CD14-positive monocyte (primary cell): ENCODE results near the gene SLC6A1. TPM values are rescaled to one million over a fixed set of nuclear protein-coding genes. Genes with fewer than 3 reads are reported as not detected.

Experiments
- DNase-seq, 3 donors: peaks; one replicate each; pipeline ENCODE4 v3.0.0-alpha.2; 2011 to 2022
- H2AFZ ChIP-seq: 2 replicates; pipeline ENCODE4 v1.6.0; 2012; ENCODE audit warnings: mild to moderate bottlenecking, low read depth, low read length, inconsistent platforms; ENCODE audit not compliant: insufficient read depth, poor library complexity, severe bottlenecking
- H3K27ac ChIP-seq, 2 donors: 1 replicate in 1 of 2; 2 replicates in 1 of 2; pipeline ENCODE4 v1.5.1; 2012 to 2013; ENCODE audit warnings: low read length in 2 of 2, control low read depth in 1 of 2, inconsistent platforms in 1 of 2, low read depth in 1 of 2, mild to moderate bottlenecking in 1 of 2
- H3K27me3 ChIP-seq, 2 donors: one replicate each; pipeline versions ENCODE4 v1.6.0 to v1.6.1; 2011 to 2013; ENCODE audit warnings: low read length in 2 of 2; ENCODE audit not compliant: control insufficient read depth in 2 of 2, insufficient read depth in 2 of 2
- H3K36me3 ChIP-seq, 2 donors: replicated peaks in 1 of 2; 1 replicate in 1 of 2; 2 replicates in 1 of 2; pipeline versions ENCODE4 v1.5.1 to v1.6.1; 2012 to 2013; ENCODE audit warnings: low read length in 2 of 2, control low read depth in 1 of 2, inconsistent platforms in 1 of 2, mild to moderate bottlenecking in 1 of 2; ENCODE audit not compliant: insufficient read depth in 2 of 2, control insufficient read depth in 1 of 2
- H3K4me1 ChIP-seq, 2 donors: 1 replicate in 1 of 2; 2 replicates in 1 of 2; pipeline versions ENCODE4 v1.5.1 to v1.6.1; 2012 to 2013; ENCODE audit warnings: low read length in 2 of 2, control low read depth in 1 of 2, inconsistent platforms in 1 of 2, mild to moderate bottlenecking in 1 of 2, moderate library complexity in 1 of 2; ENCODE audit not compliant: insufficient read depth in 2 of 2, control insufficient read depth in 1 of 2
- H3K4me2 ChIP-seq: replicated peaks from 2 replicates; pipeline ENCODE3; 2012; ENCODE audit warnings: low read length, moderate library complexity, mild to moderate bottlenecking; ENCODE audit not compliant: poor library complexity, severe bottlenecking; ENCODE audit errors: extremely low read depth
- H3K4me3 ChIP-seq, 3 experiments: fragments of 200-600 bp in 1 of 3; sonication (generic) in 1 of 3; replicated peaks in 1 of 3; 1 replicate in 2 of 3; 2 replicates in 1 of 3; pipeline ENCODE4 v1.5.1; 2011 to 2013; ENCODE audit warnings: low read length in 3 of 3, mild to moderate bottlenecking in 3 of 3, control low read depth in 2 of 3, low read depth in 2 of 3, inconsistent platforms in 1 of 3, moderate library complexity in 1 of 3
- H3K79me2 ChIP-seq: 2 replicates; pipeline ENCODE4 v1.6.0; 2012; ENCODE audit warnings: mild to moderate bottlenecking, control low read depth, inconsistent platforms, low read length, moderate library complexity; ENCODE audit not compliant: insufficient read depth
- H3K9ac ChIP-seq: 2 replicates; pipeline ENCODE4 v1.6.0; 2017; ENCODE audit warnings: low read length, mild to moderate bottlenecking; ENCODE audit not compliant: insufficient read depth, poor library complexity, severe bottlenecking
- H3K9me3 ChIP-seq, 2 donors: replicated peaks in 1 of 2; 1 replicate in 1 of 2; 2 replicates in 1 of 2; pipeline versions ENCODE4 v1.5.1 to v1.6.1; 2012 to 2013; ENCODE audit warnings: low read length in 2 of 2, control low read depth in 1 of 2; ENCODE audit not compliant: control insufficient read depth in 1 of 2, insufficient read depth in 1 of 2
- H4K20me1 ChIP-seq: 2 replicates; pipeline ENCODE4 v1.6.0; 2012; ENCODE audit warnings: mild to moderate bottlenecking, low read length, control low read depth, moderate library complexity; ENCODE audit not compliant: insufficient read depth
- H3K27ac Mint-ChIP-seq, 7 donors: one replicate each; pipeline ENCODE4 v1.8.0; 2020; ENCODE audit warnings: mild to moderate bottlenecking in 7 of 7, mixed read lengths in 7 of 7, moderate library complexity in 6 of 7, inconsistent platforms in 2 of 7
- H3K27me3 Mint-ChIP-seq, 3 donors: one replicate each; pipeline ENCODE4 v1.8.0; 2021 to 2022; ENCODE audit warnings: low read depth in 3 of 3, mild to moderate bottlenecking in 3 of 3, mixed read lengths in 3 of 3, moderate library complexity in 3 of 3, inconsistent platforms in 1 of 3
- H3K36me3 Mint-ChIP-seq, 2 donors: one replicate each; pipeline ENCODE4 v1.8.0; 2020; ENCODE audit warnings: mixed read lengths in 2 of 2, inconsistent platforms in 1 of 2, mild to moderate bottlenecking in 1 of 2
- H3K4me1 Mint-ChIP-seq: one replicate; pipeline ENCODE4 v1.8.0; 2020; ENCODE audit warnings: mild to moderate bottlenecking, mixed read lengths
- H3K4me3 Mint-ChIP-seq, 2 donors: one replicate each; pipeline ENCODE4 v1.8.0; 2020; ENCODE audit warnings: mild to moderate bottlenecking in 2 of 2, mixed read lengths in 2 of 2, moderate library complexity in 1 of 2
- H3K9me3 Mint-ChIP-seq, 7 donors: one replicate each; pipeline ENCODE4 v1.8.0; 2020 to 2022; ENCODE audit warnings: mixed read lengths in 7 of 7, mild to moderate bottlenecking in 6 of 7, moderate library complexity in 6 of 7, inconsistent platforms in 2 of 7
- WGBS: methylation state at CpG from one replicate; pipeline ENCODE4 v1.1.5; 2013; ENCODE audit warnings: missing lambda C conversion rate; ENCODE audit not compliant: insufficient coverage; 5-methylcytosine and 5-hydroxymethylcytosine counted together
- intact Hi-C, 2 donors: fragments of 100-400 bp; cut with micrococcal nuclease; formaldehyde crosslinking; loops; one replicate each; pipeline versions ENCODE4 v1.15.0 to v1.15.1; 2023
- polyA plus RNA-seq, 3 donors: library from polyadenylated mRNA; depleted of rRNA in 1 of 3; unstranded in 2 of 3; stranded (reverse) in 1 of 3; fragments of 300-500 nt in 2 of 3; fragments of >200 nt in 1 of 3; fragmentation: Illumina TruSeq in 2 of 3; gene quantifications; 1 replicate in 2 of 3; 2 replicates in 1 of 3; pipeline ENCODE4 v1.2.3, GENCODE V29; 2012 to 2021
- TF ChIP-seq, protein P1 (sequence below): fragments of 200-600 bp; IDR thresholded peaks from one replicate; pipeline ENCODE4 v1.8.0; 2022; ENCODE audit warnings: antibody characterized with exemption, mild to moderate bottlenecking

The SLC6A1 gene
- polyA plus RNA-seq, 3 donors: not detected

DNA sequence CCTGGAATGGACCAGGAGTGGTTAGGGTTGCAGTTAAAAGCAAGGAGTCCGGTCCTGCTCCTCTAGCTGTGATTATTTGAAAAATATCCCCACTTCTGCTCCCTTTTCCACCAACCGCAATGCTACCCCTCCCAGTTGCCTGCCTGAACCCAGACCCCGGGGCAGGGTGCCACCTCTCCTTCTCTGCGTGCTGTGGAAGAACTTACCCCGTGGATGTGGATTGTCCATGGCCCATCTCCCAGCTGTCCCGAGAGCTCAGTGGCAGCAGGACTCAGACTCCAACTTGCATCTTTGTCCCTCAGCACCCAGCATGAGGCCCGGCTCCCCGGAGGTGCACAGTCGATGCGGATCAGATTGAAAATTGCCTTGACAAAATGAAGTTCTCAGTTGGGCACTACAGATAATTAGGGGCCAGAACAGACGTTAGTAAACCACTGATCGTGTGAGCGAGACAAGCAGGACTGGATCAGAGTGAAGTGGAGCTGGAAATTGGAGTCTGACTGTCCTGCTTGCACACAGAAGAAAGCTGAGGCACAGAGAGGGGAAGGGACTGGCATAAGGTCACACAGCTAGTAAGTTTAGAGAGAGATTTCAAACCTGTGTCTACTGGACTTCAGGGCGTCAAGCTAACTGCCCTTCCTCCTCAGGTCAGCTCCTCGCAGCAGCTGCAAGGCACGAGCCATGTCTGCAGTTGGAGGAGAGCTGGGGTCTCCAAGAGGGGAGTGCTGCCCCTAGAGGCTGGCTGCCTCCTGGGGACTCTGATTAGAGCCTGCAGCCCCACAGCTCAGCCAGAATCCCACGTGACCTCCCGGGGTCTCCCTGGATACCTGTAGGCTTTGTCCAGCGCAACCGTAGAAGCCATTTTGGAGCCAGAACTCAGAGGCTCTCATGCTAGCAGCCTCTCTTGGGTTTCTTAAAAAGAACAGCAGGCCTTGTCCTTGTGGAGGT is 14.7 kb downstream of the SLC6A1 start:
- Histone ChIP-seq H3K79me2 (no peaks in the 10 kb centered on the region), H3K4me1 (no peaks in the 10 kb centered on the region), H3K9ac (no peak overlapping the region), H2AFZ (no peak overlapping the region), H3K27me3 (no peaks in the 10 kb centered on the region), H3K4me2 (no peak overlapping the region), H3K4me3 (no peak overlapping the region), H3K9me3 (no peaks in the 10 kb centered on the region), H4K20me1 (no peaks in the 10 kb centered on the region), H3K27ac (no peak overlapping the region), H3K36me3 (no peaks in the 10 kb centered on the region)
- no peak for DNase-seq
- intact Hi-C loops: no loop called here
- no peaks in the 10 kb centered on the region for H3K36me3 Mint-ChIP-seq
- peaks cover 3 to 19% (median 7%) of the 10 kb centered on the region in 3 donors for H3K27me3 Mint-ChIP-seq
- WGBS: 82% methylated on average over 18 of the region's 20 CpGs
- H3K4me3 Mint-ChIP-seq: no peak overlapping the region
- TF ChIP-seq, protein P1, sequence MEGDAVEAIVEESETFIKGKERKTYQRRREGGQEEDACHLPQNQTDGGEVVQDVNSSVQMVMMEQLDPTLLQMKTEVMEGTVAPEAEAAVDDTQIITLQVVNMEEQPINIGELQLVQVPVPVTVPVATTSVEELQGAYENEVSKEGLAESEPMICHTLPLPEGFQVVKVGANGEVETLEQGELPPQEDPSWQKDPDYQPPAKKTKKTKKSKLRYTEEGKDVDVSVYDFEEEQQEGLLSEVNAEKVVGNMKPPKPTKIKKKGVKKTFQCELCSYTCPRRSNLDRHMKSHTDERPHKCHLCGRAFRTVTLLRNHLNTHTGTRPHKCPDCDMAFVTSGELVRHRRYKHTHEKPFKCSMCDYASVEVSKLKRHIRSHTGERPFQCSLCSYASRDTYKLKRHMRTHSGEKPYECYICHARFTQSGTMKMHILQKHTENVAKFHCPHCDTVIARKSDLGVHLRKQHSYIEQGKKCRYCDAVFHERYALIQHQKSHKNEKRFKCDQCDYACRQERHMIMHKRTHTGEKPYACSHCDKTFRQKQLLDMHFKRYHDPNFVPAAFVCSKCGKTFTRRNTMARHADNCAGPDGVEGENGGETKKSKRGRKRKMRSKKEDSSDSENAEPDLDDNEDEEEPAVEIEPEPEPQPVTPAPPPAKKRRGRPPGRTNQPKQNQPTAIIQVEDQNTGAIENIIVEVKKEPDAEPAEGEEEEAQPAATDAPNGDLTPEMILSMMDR: no peak
- H3K4me1 Mint-ChIP-seq: no peaks in the 10 kb centered on the region
- H3K27ac Mint-ChIP-seq: no peak overlapping the region
- no peaks in the 10 kb centered on the region for H3K9me3 Mint-ChIP-seq

DNA sequence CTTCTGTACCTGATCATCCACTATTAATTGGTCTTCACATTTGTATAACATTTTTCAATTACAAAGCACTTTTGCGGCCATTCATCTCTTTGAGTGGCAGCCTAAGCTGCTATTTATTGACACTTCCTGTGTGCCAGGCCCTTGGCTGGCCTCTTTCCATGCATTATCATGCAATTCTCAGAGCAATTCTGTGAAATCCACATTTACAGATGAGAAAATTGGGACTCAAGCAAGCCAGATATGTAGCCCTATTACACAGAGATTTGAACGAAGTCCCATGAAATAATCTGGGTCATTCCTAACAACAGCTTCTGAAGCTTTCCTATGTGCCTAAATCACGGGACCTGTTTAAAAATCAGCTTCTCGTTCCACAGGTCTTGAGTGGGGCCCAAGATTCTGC is 17.4 kb downstream of the SLC6A1 start:
- Mint-ChIP-seq H3K9me3 (no peaks in the 10 kb centered on the region), H3K27me3 (peaks cover 4 to 16% (median 6%) of the 10 kb centered on the region in 3 donors), H3K4me3 (no peak overlapping the region), H3K36me3 (no peaks in the 10 kb centered on the region), H3K4me1 (no peaks in the 10 kb centered on the region), H3K27ac (no peak overlapping the region)
- no peak overlapping the region for H3K27ac ChIP-seq
- H4K20me1 ChIP-seq: no peaks in the 10 kb centered on the region
- no peak overlapping the region for H2AFZ ChIP-seq
- TF ChIP-seq, protein P1: no peak
- no peaks in the 10 kb centered on the region for H3K27me3 ChIP-seq
- H3K9me3 ChIP-seq: no peaks in the 10 kb centered on the region
- intact Hi-C loops: no loop called here
- no peak overlapping the region for H3K9ac ChIP-seq
- H3K36me3 ChIP-seq: no peaks in the 10 kb centered on the region
- no peak overlapping the region for H3K4me2 ChIP-seq
- H3K4me3 ChIP-seq: no peak overlapping the region
- H3K4me1 ChIP-seq: no peaks in the 10 kb centered on the region
- no peak for DNase-seq
- WGBS: 91% methylated on average over 4 of the region's 4 CpGs
- no peaks in the 10 kb centered on the region for H3K79me2 ChIP-seq
